COLO668 (cell line): ENCODE data around the gene CDH23.

Experiments
- DNase-seq: peaks from one replicate; lab custom pipeline; 2025; ENCODE audit not compliant: unreplicated experiment; lab: John Stamatoyannopoulos, UW

The CDH23 gene

DNA sequence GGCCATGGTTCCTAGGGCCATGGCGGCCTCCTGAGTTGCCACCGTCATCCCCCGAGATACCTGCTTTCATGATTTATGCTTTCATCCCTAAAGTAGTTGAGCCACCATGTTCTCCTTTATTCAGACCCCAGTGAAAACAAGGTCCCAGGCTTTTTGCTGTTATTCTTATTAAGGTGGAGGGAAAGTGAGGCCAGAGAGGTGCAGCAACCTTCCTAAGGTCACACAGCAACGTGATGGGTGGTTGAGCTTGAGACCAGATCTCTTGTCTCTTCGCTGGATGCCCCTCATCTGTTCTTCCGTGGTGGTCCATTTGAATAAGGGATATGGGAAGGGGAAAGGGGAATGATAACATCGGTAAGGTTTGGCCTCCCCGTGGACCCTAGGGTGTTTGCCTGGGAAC lies 180.6 kb downstream of the CDH23 start:
- no peak for DNase-seq

DNA sequence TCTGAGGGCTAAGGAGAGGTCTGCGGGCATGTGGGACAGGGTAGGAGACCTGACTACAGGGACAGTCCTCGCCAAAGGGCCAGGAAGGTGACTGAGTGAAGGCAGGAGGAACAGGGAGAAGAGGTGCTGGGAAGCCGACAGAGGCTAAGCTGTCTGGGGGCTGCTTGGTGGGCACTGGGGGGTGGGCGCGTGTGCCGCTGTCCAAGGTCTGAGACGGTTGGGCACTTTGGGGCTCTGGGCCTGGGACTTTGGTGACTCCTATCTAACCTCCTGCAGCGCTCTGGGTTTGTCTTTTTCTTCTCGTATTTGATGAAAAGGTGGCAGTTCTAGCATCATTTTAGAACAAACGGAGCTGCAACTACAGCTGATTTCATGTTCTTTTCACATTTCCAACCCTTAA lies 181.3 kb downstream of the CDH23 start:
- DNase-seq = no peak

DNA sequence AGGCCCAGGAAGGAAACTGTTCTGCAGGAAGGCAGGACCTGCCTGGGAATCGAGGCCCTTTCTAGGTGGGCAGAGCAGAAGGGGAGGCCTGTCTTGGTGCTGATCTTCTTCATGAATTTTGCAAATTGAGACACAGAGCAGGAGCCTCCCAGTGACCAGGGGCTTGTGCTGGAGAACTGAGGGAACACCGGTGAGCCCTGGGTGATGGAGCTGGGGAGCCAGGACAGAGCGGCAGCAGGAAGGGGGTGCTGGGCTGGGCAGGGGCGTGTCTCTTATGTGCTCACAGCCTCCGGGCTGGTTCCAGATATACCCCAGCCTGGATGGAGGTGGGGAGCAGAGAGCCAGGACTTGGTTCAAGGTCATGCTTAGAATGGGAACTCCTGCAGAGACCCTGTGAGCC lies 182.9 kb downstream of the CDH23 start:
- no peak for DNase-seq

DNA sequence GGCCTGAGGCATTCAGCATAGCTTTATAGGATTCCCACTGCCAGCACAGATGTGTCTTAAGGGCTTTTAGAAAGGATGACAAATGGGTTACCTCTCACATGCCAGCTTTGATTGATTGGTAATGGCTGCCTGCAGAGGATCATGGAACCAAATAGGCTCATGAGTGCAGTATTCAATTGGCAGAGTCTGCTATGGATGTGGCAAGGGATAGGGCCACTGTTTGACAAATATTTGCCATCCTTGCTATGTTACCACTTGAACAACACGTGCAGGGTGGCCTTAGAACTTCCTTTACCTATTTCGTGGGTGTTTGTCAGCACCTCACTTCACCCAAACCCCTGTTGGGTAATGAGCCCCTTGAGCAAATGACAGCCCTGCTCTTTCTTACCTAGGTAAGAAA lies 183.7 kb downstream of the CDH23 start:
- DNase-seq = no peak

DNA sequence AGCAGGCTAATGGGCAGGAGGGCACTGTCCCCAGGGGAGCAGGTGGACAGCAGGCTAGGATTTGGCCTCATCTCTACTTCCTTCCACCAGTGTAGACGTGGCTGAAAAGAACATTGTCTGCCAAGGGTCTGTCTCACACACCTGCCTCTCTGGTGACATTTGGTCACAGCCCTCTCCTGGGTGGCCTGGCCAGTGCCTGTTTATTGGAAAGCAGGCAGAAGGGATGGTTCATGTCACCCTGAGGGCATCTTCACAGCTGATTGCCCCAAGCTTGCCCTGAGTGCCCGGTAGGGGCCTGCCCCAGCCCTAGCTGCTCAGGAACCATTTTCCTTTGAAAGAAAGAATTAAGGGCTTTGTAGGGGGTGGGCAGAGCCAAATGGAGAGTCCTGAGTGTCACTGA lies 184.2 kb downstream of the CDH23 start:
- no peak for DNase-seq

DNA sequence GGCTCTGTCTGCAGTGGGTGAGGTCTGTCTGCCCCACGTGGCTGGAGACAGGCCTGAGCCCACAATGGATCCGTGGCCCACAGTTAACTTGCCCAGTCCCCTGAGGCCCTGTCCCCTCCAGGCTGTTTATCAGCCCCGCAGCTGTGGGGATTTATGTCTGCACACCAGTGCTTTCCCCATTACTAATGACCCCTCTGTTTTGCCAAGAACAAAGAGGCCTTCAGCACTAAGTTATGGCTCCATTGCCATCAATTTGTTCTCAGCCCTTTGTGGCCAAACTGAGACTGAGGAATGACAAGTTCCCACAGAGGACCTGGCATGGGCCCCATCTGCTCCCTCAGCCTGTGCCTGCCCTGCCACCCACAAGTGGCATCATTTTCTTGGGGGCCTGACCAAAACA lies 184.7 kb downstream of the CDH23 start:
- DNase-seq = no peak

DNA sequence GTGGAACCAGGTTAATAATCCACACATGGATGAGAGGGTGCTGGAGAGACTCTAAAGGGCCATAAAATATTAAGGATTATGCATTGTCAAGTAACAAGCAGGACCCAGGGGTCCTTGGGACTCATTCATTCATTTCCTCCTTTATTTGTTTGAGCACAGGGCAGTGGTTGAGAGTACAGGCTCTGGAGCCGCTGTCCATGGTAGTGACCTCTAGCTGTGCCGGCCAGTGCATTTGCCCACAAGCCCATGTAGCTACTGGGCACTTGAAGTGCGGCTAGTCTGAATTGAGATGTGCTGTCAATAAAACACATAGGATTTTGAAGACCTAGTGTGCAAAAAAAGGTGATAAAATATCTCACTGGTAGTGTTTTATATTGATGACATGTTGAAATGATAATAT lies 185.3 kb downstream of the CDH23 start:
- no peak for DNase-seq

DNA sequence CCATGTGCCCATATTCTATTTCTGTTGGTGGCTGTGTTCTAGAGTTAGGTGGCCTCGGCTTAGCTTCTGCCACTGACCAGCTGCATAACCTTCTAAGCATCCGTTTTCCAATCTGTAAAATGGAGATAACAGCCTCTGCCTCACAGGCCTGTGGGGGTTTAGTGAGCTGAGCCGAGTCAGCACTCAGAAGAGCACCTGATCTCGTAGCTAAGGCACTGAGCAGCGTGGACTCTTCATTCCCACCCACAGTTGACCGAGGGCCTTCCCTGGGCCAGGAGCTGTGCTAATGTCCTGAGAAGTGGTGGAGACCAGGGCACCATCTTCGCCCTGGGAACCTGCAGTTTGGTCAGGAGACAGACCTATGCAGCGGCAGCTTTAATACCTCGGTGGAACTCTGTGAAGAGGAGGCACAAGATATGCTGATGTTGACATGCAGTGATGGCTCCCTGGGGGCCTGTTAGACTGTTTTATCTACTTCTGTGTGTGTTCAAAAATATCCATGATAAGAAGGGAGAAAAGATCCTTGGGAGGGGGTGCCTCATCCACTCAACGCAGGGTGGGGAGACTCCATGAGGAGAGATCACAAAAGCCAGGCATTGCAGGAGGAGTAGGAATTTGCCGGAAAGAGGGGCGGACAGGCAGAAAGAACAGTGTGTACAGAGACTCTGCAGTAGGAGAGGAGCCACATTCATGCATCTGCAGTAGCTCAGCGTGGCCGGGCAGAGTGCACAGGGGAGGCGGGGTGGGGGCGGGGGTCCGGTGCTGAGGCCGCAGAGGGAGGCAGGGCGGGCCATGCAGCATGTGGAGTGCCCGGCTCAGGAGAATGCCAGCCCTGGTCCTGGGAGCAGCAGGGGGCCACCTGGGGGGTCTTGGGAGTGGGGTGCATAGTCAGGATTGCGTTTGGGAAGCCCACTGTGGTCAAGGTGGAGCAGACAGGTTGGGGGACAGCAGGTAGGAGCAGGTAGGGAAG lies 186.1 kb downstream of the CDH23 start:
- DNase-seq = no peak

DNA sequence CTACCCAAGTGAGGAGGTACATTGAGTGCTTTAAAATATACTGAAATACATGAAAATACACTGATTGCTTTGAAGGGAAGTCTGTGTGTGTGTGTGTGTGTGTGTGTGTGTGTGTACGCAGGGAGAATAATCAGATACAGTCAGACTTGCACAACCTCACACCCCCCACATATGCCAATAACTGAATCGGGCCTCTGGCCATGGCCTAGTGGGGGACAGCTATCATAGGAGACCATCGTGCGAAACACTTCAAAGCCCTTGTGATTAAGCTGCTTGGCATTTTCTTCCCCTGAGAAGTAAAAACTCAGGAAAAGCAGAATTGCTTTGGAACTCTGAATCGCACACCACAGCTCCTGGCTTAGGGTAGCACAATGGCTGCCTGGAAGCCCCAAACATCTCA lies 187.7 kb downstream of the CDH23 start:
- DNase-seq = no peak

DNA sequence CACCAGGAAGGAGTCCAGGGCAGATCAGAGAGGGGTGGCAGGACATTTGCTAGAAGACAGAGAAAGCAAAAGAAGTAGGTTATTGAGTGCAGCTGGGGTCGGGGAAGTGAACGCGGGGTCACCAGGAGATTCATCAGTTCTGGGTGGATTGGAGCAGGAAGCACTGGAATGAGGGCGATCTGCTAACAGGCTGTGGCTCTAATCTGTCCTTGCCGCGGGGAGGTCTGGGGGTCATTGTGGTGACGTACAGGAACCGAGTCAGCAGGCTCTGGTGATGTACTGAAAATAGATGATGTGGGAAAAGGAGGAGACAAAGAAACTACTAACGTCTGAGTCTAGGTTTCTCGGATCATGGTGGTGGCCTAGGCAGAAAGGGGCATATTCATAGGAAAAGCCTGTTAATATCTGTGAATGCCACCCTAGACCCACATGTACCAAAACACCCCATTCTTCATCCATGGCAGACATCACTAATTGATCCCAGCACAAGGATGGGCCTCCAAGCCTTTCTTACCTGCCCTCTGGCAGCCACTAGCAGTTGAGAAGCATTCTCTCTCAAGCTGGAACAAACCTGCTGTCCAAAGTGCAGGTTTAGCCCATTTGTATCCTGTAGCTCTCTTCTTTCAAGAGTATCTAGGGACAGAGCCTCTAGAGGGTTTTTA lies 188.3 kb downstream of the CDH23 start:
- DNase-seq = no peak

DNA sequence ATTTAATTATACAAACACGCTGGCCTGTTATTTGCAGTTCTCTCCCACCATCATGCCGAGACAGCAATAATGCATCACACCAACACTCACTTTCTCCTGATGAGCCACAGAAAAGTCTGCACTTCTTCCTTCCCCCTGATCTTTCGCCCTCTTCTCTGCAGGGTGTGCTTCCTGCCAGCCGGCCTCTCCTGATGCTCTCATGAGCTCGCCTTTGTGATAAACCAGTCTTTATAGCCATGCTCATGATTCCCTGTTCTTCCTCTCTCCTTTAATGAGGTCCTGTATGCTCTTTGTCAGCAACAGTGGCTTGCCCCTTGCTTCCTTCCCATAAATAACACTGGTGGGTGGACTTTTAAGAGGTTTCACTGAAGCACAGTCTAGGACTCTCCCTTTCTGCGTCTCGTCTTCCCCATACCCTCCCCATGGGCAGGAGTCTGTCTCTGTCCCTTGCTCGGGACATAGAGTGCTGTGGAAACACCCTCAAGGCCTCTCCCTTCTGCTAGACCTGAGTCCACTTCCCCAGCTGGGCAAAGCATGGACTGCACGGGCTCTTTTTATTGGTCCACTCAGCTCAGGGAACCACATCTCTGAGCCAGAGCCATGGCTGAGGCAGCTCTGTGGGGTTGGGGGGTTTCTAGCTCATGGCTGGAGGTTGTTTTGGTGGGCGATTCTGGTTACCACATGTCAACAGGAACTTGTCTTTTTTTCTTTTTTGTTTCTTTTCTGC lies 189.0 kb downstream of the CDH23 start:
- no peak for DNase-seq

DNA sequence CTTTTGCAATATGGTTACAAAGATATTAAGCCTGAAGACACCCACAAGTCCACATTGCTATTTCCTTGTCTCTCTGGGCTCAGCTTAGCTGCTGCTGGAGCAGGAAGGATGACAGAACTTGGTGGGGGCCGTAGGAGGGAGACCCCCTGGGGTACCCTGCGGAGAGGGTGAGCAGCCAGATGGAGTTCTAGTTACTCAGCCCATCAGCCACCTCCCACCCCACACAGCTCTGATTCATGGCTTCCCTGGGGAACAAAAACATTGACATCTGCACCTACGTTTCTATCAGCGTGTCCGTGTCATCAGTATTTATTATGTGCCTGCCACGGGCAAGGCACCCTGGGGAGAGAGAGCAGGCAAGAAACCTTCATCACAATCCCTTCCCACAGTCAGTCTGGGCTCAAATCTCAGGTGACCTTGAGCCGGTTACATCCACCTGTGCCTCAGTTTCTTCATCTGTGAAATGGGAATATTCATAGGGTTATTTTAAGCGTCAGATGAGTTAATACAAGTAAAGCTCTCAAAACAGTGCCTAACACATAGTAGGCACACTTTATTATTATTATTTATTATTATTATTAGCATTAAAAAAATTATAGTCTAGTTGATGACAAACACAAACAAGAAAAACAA lies 191.3 kb downstream of the CDH23 start:
- no peak for DNase-seq

DNA sequence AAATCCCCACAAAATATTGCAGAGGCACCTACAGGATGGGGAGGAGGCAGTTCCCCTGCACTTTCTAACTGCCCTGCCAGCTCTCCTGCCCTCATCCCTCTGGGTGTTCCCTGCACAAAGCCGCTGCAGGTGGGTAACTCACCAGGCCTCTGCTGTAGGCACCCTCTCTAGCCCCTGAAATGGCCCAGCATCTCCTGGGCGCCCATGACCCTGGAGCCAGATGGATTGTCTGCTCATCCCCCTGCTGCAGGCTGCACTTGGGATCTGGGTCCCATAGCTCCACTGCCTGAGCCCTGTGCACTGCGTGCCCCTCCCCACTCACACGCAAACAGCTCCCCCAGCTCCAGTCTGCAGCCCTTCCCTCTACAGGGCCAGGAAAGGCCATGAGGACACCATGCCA lies 192.0 kb downstream of the CDH23 start:
- DNase-seq = no peak

DNA sequence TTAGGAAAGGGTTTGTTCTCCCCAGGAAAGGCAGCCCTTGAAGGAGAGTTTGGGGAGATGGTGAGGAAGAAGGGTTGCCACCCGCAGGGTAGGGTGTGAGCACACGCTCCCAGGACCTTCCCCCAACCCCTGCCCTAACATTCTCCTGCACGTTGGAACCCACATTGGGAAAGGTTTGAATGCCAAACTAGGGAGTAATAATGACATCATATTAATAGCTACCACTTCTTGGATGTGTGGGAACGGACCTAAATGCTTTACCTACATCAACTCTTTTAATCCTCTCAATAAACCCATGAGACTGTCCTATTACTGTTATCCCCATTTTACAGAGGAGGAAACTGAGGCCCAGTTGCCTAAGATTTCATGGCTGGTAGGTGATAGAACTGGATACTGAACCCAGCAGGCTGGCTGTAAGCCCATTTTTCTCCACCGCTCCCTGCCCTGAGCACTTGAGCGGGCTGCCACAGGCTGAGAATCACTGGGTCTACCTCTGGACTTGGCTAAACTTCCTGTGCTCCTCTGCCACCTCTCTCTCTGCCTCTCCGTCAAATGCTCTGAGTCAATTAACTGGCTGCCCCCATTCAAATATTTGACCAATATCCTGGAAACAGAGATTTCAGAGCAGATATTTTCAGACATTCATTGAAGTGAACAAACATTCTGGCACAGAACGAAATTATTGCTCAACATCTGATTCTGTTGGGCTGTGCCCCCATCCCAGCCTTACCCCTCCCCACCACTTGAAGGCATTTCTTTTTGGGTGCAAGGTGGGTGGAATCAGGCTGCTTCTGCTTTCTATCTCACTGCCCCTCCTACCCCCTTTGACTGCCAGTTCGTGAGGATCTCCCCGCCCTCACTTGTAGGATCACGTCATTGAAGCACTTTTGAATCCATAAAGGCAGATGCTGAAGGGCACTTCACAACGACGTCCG lies 193.2 kb downstream of the CDH23 start:
- DNase-seq = no peak

DNA sequence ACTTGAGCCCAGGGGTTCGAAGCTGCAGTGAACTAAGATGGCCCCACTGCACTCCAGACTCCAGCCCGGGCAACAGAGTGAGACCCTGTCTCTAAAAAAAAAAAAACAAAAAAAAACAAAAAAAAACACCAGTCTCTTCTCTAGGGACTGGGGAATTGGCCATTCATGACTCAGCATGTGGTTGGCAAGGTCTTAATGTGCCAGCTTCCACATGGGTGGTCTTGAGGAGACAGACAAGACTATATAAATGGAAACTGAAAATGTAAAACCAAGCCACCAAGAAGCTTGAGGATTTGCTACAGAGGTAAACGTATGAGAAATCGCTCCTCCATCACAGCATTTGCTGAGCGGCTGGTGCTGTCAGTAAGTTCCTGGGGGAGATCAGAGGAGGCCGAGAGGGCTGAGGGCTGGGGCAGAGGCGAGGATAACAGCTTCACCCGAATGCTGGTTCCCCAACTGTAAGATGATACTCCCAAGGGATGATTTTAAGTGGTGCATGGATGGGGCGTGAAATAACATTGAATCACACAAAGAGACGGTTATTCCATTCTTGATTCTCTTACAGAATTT lies 194.1 kb downstream of the CDH23 start:
- DNase-seq = no peak

DNA sequence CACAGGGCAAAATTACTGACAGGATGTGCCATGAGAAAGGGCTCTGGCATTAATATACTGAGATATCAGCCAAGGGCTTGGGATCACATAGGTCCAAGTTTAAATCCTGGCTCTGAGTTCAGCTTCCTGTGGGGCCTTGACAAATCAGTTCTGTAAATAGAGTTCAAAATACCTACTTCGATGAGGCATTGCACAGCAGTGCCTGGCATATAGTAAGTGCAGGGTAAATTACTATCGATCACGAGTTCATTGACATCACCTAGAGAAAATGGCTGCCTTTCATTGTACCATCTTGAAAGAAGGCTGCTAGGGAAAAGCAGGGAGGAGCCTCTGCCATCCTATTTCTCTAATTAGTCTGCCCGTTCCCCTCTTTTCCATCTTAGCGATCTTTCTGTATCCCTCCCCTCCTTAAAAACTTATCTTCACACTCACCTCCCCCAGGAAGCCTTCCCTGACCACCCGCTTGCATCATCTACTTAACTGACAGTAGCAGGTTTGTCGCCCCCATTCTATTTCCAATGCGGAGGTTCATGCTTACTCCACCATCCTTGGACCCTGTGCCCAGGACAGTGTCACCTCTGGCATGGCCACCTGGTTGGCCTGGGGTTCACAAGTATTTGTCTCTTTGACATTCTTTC lies 198.3 kb downstream of the CDH23 start:
- no peak for DNase-seq

DNA sequence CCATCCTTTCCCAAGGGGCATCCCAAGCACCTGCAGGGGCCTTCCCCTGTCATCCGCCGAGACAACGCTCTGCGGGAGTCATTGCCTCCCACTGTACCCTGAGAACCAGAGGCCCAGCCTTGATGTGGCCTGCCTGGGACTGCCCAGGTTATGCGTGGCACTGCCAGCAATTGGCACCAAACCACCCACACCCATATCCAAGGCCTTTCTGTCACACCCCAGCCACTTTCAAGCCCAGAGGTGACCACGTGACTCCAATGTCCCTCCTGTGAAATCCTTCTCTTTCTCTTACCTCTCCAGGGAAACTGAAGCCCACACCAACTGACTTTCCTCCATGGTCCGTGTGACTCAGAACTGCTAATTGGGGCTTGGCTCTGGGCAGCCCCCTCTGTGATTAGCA lies 198.9 kb downstream of the CDH23 start:
- DNase-seq = no peak

DNA sequence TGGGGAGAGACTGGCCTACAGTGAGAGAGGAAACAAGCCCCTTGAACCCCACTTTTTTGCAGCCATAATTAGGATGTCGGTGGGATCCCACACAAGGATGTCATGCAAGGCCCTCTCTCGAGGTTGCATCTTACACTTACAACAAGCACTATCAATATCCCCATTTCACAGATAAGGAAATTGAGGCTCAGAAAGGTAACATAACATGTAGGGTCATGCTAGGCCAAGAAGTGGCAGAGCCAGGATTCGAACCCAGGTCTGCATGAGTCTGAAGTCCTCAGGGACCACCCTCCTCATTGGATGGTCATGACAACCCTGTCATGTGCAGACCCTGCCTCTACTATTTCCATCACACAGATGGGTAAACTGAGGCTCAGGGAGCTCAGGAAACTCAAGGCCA lies 199.4 kb downstream of the CDH23 start:
- DNase-seq = no peak

DNA sequence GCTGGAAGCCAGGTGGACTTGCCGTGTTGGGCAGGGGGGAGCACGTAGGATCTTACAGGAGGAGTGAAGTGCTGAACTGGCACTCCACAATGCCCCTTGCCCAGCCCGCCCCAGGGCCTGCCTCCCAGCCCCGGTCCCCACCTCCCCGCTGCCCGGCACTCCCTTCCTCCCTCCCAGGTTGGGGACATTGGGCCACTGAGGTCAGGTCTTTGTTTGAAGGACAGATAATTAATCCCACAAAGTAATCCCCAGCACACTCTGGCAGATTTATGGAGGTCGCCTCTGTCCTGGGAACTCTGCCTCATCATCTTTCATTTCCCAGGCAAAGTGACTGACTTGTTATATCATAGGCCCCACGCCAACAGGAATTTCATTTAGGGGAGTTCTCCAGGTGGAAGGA lies 200.0 kb downstream of the CDH23 start:
- no peak for DNase-seq
